NCI-H1930 (cell line): ENCODE data around the gene DDX17.

ENCODE experiments used
- DNase-seq, 2 experiments: peaks; one replicate each; lab custom pipeline; 2025; lab: John Stamatoyannopoulos, UW

The DDX17 gene

DNA sequence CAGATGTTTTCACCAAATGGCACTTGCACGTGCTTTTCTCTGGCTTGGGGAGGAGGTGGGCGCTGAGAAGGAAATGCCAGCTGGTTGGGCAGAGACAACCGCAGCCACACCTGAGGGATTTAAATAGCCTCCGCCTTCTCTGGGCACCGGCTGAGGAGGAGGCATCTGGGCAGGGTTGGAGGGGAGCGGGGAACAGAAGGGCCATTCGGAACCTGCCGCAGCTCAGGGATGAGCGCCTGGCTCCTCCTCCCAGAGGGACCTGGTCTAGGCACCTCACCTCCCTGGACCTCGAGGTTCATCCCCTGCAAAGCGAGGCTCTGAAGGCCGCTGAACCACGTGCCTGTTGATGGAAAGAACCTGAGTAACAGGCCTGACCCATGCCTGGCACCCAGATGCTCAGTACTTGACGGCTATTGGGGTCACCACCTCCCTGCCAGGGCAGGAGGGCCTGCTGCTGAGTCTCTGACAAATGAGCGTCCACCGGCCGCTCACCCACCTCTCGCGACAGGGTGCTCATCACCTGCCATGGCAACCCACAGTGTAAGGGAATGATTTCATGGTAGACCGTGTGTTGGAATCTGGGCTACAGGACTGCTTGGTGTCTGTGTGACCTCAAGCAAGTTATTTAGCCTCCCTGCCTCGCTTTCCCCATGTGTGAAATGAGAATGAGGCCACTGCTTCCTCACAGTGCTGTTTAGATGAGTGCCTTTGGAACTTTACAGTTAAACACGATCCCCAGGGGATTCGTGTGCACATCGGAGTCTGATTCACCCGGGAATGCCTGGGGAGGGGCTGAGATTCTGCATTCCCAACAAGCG, 40.2 kb downstream of the DDX17 start:
- DNase-seq = no peak

GRCh38 chr22:38464992-38465672, 41.0 kb downstream of the DDX17 start:
- DNase-seq = no peak

DNA sequence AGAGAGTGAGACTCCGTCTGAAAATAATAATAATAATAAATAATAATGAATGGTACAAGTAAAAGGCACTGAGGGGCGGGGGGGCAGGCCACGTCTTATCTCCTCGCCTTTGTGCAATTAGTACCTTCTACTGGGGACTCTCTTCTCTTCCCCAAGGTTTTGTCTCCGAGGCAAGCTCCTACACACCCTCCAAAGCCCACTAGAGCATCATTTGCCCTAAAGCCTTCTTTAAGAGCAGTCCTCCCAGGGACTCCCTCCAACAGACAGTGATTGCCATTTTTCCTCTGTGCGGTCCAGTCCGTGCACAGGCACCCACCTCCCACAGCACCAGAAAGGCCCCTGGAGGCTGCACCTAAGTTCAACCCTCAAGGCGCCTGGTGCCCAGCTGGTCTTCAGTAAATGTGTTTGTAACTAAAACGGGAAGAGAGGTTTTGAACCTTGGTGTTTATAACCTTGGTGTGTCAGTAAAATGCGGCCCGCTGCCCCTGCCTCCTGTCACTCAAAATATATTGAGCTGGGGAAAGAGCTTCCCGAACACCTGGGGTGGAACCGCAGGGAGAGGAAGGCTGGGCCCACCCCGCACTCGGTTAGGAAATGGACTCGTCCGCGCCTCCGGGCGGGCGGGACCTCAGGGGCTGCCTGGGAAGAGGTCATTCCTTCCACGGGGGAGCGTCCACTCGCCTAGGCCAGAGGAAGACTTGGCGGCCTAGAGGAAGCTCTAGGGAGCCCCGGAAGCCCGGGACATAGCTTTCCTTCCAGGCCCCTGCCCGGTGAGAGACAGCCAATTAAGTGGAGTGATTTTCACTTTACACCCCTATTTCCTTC, 42.9 kb downstream of the DDX17 start:
- DNase-seq = no peak

- peak; percentile 77 to 85 for DNase-seq
Observed at GRCh38 chr22:38461414-38462081, 44.6 kb downstream of the DDX17 start.

GRCh38 chr22:38461057-38461413, 45.1 kb downstream of the DDX17 start:
- no peak for DNase-seq

DNA sequence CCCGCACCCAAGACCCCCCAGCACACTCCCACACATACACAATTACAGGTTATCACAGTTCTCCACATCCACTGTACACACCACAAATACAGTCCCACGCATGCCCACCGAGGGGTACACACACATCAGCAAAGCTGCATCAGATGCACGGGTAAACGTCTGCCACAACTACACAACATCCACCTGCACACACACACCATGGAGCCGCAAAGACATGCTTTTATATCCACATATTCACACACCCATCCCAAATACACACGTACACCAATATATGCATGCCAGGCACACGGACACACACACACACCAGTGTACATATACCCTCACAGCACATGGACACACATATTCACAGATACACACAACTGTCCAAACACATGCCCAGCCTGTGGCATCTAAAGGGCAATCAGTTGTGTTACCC, 45.7 kb downstream of the DDX17 start:
- no peak for DNase-seq

GRCh38 chr22:38456841-38457699, 49.0 kb downstream of the DDX17 start:
- no peak for DNase-seq

DNA sequence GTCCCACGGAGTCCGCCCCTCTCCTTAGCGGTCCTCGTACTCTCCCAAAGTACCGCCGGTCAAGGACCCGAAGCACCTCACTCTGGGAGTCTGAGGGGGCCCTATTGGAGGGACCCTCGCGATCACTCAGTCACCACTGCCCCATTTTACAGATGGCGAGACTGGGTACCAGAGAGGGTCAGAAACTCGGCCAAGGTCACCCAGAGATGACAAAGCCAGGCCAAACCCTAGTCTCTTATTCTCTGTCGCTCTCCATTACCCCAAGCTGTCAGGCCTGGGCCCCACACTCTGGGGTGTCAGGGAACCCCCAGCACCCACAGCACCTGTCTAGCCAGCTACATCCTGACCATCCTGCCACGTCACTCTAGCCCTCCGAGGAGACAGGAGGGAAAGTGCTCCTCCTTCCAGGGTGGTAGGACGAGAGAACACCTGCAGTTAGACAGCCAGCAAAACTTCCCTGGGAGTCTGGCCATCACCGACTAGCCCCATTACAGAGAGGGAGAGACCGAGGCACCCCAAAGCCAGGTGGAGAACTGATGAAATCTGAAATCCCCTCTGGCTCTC, 49.8 kb downstream of the DDX17 start:
- DNase-seq = no peak

- DNase-seq = peak in 1 of 2 experiments; percentile 29
Observed at GRCh38 chr22:38455530-38456271, 50.4 kb downstream of the DDX17 start.

DNA sequence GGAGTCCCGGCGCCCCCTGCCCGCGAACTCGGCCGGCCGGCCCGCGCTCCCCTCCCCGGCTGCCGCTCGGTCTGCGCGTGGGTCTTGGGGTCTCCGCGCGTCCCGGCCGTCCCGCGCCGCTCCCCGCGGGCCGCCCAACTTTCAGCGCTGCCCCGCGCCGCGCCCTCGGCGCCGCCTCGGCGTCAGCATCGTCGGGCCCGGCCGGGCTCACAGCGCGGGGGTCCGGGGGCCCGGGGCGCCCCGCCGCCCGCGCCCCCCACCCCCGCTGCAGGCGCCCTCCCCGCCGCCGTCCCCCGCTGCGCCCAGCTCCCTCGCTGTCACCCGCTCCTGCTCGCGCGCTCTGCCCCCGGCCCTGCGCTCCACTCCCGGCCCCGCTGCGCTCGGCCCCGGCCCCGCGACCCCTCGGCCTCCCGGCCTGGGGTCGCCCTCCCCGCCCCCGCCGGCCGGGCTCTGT, 51.0 kb downstream of the DDX17 start, which contains the start of gene KCNJ4:
Gene KCNJ4 (minus strand): TSS at position 124 of the 454 bp plus-strand sequence. CDS start 27,067 bp downstream, outside the sequence.
- DNase-seq = no peak

GRCh38 chr22:38454353-38455075, 51.6 kb downstream of the DDX17 start:
- DNase-seq = no peak

- DNase-seq = no peak
Observed at GRCh38 chr22:38453996-38454352, 52.1 kb downstream of the DDX17 start.

GRCh38 chr22:38453066-38453672, 52.9 kb downstream of the DDX17 start:
- no peak for DNase-seq

DNA sequence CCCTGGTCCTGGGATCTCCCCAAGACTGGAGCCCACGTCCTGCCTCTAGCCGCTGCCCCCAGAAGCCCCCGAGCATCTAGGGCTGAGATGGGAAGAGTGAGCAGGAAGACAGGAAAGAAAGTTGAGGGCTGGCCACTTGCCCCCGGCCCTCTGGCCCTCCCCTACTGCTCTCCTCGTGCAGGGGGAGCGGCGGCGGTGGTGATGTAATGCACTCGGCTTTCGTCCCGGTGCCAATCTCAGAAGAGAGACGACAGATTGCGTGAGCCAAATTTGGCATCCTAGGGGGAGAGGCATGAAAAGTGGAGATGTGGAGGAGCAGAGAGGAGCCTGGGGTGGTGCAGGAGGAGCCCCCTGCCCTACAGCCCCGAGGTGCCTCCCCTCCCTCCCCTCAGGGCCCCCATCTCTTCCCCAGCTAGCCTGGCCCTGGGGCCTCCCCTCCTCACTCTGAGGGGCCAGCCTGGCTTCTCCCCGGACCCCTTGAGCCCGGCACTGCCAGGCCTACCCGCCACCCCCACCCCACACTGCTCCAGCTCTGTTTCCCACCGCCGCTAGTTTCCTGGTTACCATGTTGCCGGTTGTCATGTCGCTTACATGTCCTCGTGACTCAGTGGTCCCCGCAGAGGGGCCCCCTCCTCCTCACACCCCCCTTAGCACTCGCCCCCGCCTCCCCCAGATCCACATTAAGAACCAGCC, 53.6 kb downstream of the DDX17 start:
- no peak for DNase-seq

DNA sequence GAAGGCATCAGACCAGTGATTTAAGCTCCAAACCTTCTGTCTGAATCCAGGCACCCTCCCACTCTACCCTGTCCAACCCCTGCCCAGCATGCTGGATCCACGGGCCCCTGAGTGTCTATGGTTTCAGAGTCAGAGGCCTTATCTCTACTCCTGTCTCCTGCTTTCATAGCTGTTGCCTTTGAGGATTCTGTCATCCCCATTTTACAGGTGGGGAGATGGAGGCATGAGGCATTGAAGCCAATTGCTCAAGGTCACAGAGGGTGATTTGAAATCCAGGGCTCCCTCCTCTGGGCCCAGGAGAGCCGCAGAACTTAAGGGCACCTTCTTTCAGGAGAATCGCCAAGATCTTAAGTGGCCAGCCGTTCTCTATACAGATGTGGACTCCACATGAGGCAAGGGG, 54.2 kb downstream of the DDX17 start:
- no peak for DNase-seq

DNA sequence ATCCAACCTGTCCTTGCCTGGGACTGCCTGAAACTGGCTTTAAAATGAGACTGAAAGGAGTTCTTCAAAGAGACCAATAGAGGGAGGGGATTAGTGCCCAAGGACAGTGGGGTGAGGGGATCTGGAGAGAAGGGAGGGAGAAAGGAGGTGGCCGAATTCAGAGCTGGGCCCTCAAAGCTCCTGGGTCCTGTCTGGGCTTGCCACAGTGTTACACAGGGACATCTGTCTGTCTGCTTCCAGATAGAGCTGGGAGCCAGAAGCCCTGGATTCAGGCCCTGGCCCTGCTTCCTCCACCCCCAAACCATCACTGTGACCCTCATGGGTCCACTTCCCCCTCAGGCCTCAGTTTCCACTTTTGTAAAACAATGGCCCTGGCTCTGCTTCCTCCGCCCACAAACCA, 54.7 kb downstream of the DDX17 start:
- DNase-seq = no peak

GRCh38 chr22:38450234-38450797, 55.8 kb downstream of the DDX17 start:
- no peak for DNase-seq

GRCh38 chr22:38449776-38450175, 56.3 kb downstream of the DDX17 start:
- DNase-seq = no peak
